B cell (primary cell): Measurements from ENCODE around the gene TNPO1.

ENCODE experiments used
- EZH2 ChIP-seq: IDR thresholded peaks from 2 replicates; pipeline ENCODE4 v1.6.1; 2012; ENCODE audit warnings: borderline replicate concordance, low read depth, mild to moderate bottlenecking, moderate library complexity, low read length; ENCODE audit not compliant: insufficient read depth, poor library complexity, severe bottlenecking
- TF ChIP-seq, protein P1 (sequence below): fragments of 200-600 bp; IDR thresholded peaks from one replicate; pipeline ENCODE4 v1.8.0; 2022; ENCODE audit warnings: antibody characterized with exemption, mild to moderate bottlenecking

DNA sequence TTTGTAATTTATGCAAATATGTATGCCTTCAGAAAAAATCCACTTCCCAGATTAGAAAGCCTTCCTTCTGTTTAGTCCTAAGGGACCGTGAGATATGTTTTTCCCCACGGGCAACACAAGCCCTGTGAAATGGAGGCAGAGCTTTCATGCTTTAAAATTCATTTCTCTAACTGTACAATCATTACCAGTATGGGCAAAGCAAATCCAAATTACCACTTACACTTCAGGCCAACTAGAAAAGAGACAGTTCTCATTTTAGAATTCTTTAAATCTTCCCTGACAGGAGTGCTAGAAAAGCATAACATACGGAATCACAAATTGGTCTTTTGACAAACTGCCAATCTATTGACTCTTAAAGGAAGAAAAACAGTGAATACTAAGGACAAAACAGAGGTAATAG, 20.5 kb upstream of the TNPO1 start:
- TF ChIP-seq, protein P1, sequence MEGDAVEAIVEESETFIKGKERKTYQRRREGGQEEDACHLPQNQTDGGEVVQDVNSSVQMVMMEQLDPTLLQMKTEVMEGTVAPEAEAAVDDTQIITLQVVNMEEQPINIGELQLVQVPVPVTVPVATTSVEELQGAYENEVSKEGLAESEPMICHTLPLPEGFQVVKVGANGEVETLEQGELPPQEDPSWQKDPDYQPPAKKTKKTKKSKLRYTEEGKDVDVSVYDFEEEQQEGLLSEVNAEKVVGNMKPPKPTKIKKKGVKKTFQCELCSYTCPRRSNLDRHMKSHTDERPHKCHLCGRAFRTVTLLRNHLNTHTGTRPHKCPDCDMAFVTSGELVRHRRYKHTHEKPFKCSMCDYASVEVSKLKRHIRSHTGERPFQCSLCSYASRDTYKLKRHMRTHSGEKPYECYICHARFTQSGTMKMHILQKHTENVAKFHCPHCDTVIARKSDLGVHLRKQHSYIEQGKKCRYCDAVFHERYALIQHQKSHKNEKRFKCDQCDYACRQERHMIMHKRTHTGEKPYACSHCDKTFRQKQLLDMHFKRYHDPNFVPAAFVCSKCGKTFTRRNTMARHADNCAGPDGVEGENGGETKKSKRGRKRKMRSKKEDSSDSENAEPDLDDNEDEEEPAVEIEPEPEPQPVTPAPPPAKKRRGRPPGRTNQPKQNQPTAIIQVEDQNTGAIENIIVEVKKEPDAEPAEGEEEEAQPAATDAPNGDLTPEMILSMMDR: no peak
- no peak for TF ChIP-seq EZH2
